AG04450 (cell line): ENCODE data around the gene NKIRAS2. TPM values are rescaled to one million over a fixed set of nuclear protein-coding genes. Genes with fewer than 3 reads are reported as not detected.

Source experiments
- CTCF ChIA-PET: fragments of 300-600, 350-600 bp; formaldehyde crosslinking; extraction: SDS; loops from one replicate; lab custom pipeline; 2022; ENCODE audit warnings: antibody characterized with exemption, inconsistent platforms; lab: Charles Lee
- POLR2A ChIA-PET: fragments of 350-600 bp; formaldehyde crosslinking; extraction: SDS; loops from one replicate; lab custom pipeline; 2021; ENCODE audit warnings: antibody characterized with exemption, inconsistent platforms; lab: Yijun Ruan, JAX
- DNase-seq: peaks from one replicate; pipeline ENCODE4 v3.0.0-alpha.2; 2011; ENCODE audit warnings: low read depth, low spot score
- H3K27ac ChIP-seq: one replicate; pipeline ENCODE4 v1.5.1; 2012; ENCODE audit warnings: low read depth, low read length, control low read depth
- H3K27me3 ChIP-seq: one replicate; pipeline ENCODE4 v1.6.0; 2012; ENCODE audit warnings: low read length; ENCODE audit not compliant: control insufficient read depth, insufficient read depth
- H3K4me3 ChIP-seq: 2 replicates; pipeline ENCODE4 v1.5.1; 2011; ENCODE audit warnings: mild to moderate bottlenecking, low read depth, low read length, control low read depth
- H3K9me3 ChIP-seq: 2 replicates; pipeline ENCODE4 v1.5.1; 2012; ENCODE audit warnings: low read length; ENCODE audit not compliant: control insufficient read depth, insufficient read depth
- CTCF ChIP-seq: IDR thresholded peaks from 2 replicates; pipeline ENCODE4 v1.5.1; 2011; ENCODE audit warnings: low read depth, low read length, control low read depth, inconsistent platforms
- polyA plus RNA-seq: library from polyadenylated mRNA; depleted of rRNA; stranded (reverse); fragments of >200 nt; gene quantifications from 2 replicates; pipeline ENCODE4 v1.2.3, GENCODE V29; 2011

Gene NKIRAS2
- polyA plus RNA-seq, 1 experiment: 46.5 TPM

- no peak for TF ChIP-seq CTCF
- Histone ChIP-seq H3K9me3 (no peaks in the 10 kb centered on the region), H3K4me3 (no peak overlapping the region), H3K27me3 (no peaks in the 10 kb centered on the region), H3K27ac (no peak overlapping the region)
- ChIA-PET CTCF (no interaction called here), POLR2A (interaction anchor here (1.0 kb wide), 1 partner anchor 9 kb away, joined by 4 read pairs; no protein-coding TSS in a partner anchor)
- no peak for DNase-seq
Measured at GRCh38 chr17:41996855-41997164, 23.1 kb upstream of the NKIRAS2 start.

GRCh38 chr17:41998497-41998896, 21.4 kb upstream of the NKIRAS2 start:
- Histone ChIP-seq H3K27ac (no peak overlapping the region), H3K27me3 (no peaks in the 10 kb centered on the region), H3K9me3 (no peaks in the 10 kb centered on the region), H3K4me3 (no peak overlapping the region)
- ChIA-PET CTCF (no interaction called here), POLR2A (no interaction called here)
- TF ChIP-seq CTCF: no peak
- no peak for DNase-seq

GRCh38 chr17:42000413-42001133, 19.3 kb upstream of the NKIRAS2 start:
- H3K27me3 ChIP-seq: no peaks in the 10 kb centered on the region
- no peak for TF ChIP-seq CTCF
- H3K27ac ChIP-seq: no peak overlapping the region
- H3K4me3 ChIP-seq: no peak overlapping the region
- ChIA-PET POLR2A (interaction anchor here (1.1 kb wide), 1 partner anchor 17 kb away, joined by 4 read pairs; the partner anchor contains the start of gene DNAJC7), CTCF (interaction anchor here (2.3 kb wide), 1 partner anchor 19 kb away, joined by 16 read pairs; the partner anchor contains the start of gene NKIRAS2)
- no peak for DNase-seq
- no peaks in the 10 kb centered on the region for H3K9me3 ChIP-seq

GRCh38 chr17:42001729-42002128, 18.2 kb upstream of the NKIRAS2 start:
- Histone ChIP-seq H3K4me3 (no peak overlapping the region), H3K9me3 (no peaks in the 10 kb centered on the region), H3K27ac (no peak overlapping the region), H3K27me3 (no peaks in the 10 kb centered on the region)
- no peak for DNase-seq
- no peak for TF ChIP-seq CTCF
- ChIA-PET CTCF (interaction anchor here (1.5 to 2.3 kb wide), 2 partner anchors 18 to 24 kb away, joined by 6 to 16 read pairs; partner anchors contain the start of gene NKIRAS2), POLR2A (no interaction called here)

- DNase-seq: no peak
- H3K27me3 ChIP-seq: no peaks in the 10 kb centered on the region
- POLR2A ChIA-PET: interaction anchor here (0.8 to 1.0 kb wide), 2 partner anchors 14 to 15 kb away, joined by 3 read pairs; partner anchors contain the start of gene DNAJC7
- CTCF ChIA-PET: interaction anchor here (1.0 to 2.3 kb wide), 4 partner anchors 15 to 23 kb away, joined by 3 to 16 read pairs (median 5); partner anchors contain the start of genes DNAJC7 and NKIRAS2
- no peak overlapping the region for H3K27ac ChIP-seq
- H3K9me3 ChIP-seq: no peaks in the 10 kb centered on the region
- no peak overlapping the region for H3K4me3 ChIP-seq
- TF ChIP-seq CTCF: no peak
Measured at GRCh38 chr17:42002175-42002791, 17.6 kb upstream of the NKIRAS2 start.
